NOMO-1 treated with dmso at 0.1 percent for 144 hours (cell line): Measurements from ENCODE around the gene STX8.
"Not testable (repeated sequence)": the region's sequence is repeated elsewhere in the genome, so short reads cannot be mapped to it uniquely, and the experiment has no call there.

Source experiments
- DNase-seq: peaks from one replicate; lab custom pipeline; 2025; ENCODE audit not compliant: unreplicated experiment; lab: John Stamatoyannopoulos, UW

Gene STX8

DNA sequence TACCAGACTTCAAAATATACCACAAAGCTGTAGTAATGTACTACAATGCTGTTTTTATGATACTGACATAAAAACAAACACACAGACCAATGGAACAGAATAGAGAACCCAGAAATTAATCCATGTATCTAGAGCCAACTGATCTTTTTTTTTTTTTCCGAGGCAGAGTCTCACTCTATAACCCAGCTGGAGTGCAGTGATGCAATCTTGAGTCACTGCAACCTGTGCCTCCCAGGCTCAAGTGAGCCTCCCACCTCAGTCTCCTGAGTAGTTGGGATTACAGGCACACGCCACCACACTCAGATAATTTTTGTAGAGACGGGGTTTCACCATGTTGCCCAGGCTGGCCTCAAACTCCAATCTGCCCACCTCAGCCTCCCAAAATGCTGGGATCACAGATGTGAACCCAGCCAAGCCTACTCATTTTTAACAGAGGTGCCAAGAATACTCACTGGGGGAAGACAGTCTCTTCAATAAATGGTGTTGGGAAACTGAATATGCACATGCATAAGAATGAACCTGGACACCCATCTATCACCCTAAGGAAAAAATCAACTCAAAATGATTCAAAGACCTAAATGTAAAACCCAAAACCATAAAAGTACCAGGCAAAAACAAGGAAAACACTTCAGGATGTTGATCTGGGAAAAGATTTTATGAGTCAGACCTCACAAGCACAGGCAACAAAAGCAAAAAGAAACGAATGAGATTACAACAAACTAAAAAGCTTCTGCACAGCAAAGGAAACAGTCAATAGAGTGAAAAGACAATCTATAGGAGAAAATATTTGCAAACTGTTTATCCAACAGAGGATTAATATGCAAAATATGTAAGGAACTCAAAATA, 63.1 kb downstream of the STX8 start:
- no peak for DNase-seq

DNA sequence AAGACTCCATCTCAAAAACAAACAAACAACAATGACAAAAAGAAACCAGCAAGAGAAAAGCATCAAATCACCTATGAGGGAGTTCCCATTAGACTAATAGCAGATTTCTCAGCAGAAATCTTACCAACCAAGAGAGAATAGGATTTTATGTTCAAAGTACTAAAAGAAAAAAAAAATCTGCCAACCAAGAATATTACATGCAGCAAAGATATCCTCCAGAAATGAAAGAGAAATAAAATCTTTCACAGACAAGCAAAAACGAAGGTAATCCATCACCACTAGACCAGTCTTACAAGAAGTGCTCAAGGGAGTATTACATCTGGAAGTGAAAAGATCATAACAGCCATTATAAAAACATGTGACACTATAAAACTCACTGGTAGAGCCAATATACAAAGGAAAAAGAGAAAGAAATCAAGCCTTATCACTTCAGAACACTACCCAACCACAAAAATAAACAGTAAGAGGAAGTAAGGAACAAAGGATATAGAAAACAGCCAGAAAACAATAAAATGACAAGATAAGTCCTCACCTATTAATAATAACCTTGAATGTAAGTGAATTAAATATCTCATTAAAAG, 66.3 kb downstream of the STX8 start:
- no peak for DNase-seq

DNA sequence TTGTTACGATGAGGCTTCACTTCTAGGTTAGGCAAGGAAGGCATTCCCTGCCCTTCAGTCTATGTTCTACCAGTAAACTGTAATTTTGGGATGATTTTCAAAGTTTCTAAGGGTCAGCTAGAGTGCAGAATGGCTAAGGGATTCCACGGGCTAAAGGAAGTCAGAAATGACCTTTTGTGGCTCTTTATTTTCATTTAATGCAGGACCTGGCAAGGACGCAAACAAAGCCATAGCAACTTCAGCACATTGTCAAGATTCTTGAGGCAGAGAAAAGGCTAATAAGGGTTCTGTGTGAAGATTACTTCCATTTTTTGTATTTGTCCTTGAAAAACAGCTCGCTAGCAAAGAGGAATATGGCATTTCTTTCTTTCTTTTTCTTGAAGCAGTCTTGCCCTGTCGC, 76.6 kb downstream of the STX8 start:
- DNase-seq: no peak

- no peak for DNase-seq
These were observed 77.1 kb downstream of the STX8 start for GRCh38 chr17:9498490-9498889.

DNA sequence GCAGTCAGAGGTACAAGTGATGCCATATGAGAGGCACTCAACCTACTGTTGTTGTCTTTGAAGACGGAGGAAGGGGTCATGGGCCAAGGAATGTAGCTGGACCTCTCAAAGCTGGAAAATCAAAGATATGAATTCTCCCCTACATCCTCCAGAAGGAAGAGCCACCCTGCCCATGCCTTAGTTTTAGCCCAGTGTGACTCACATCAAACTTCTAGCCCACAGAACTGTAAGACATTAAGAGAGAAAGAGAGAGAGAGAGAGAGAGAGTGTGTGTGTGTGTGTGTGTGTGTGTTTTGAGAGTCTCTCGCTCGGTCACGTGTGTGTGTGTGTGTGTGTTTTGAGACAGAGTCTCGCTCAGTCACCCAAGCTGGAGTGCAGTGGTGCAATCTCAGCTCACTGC, 87.1 kb downstream of the STX8 start:
- DNase-seq: no peak

DNA sequence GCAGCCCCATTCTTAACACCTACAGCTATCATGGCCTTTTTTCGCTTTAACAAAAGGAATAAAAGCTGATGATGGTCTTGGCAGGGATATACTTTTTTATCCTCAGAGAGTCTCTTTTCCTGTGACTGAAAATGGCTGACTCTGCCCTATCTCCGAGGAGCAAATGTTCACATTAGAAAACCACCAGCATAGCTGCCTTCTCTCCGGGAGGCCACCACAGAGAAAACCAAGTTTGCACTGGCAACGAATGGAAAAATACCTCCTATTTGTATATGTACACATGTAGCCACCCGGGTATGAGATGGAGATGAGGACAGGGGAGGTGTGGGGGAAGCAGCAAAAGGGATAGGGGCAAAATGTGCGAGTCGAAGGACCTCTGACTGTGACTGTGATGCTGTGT, 88.2 kb downstream of the STX8 start:
- no peak for DNase-seq

DNA sequence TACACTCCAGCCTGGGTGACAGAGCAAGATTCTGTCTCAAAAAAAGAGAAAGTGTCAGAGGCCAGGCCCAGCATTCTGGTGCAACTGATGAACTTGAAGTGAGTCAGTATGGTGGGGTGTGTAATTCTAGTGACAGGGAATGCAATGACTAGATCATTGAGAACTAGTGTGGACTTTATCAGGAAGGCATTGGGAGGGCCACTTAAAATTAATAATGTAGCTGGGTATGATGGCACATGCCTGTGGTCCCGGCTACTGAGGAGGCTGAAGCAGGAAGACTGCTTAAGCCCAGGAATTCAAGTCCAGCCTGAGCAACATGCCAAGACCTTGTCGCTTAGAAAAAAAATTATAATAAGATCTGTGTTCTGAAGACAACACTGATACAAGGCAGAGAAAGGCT, 90.8 kb downstream of the STX8 start:
- DNase-seq: no peak

GRCh38 chr17:9479964-9480363, 95.7 kb downstream of the STX8 start:
- DNase-seq: no peak

GRCh38 chr17:9478889-9479288, 96.7 kb downstream of the STX8 start:
- no peak for DNase-seq

DNA sequence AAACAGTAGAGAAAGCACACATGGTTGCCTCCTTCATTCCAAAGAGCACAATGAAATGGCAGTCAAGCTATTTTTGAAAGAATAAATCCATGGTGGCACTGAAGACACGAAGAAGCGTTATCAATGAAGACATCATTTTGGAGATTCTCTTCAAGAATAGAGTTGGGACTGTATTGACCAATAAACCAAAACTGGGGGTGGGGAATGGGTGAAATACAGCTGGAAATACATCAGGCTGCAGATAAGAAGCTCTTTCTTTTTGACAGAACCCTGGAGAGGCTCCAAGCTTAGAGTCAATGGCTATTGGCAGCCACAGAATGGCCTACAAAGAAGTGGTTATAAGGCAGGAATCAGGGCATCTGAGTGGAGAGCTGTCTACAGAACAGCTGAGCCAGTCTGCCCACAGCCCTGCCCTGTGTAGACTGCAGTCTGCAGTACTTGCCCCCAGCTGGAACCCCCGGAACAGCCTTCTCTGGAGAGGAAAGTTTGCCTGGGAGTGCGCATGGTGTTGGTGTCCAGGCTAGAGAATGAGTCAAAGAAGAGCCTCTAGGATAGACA, 100.4 kb downstream of the STX8 start:
- no peak for DNase-seq

GRCh38 chr17:9473711-9474110, 101.9 kb downstream of the STX8 start:
- DNase-seq: no peak

- DNase-seq: no peak
These were observed 103.1 kb downstream of the STX8 start for GRCh38 chr17:9472541-9472940.

DNA sequence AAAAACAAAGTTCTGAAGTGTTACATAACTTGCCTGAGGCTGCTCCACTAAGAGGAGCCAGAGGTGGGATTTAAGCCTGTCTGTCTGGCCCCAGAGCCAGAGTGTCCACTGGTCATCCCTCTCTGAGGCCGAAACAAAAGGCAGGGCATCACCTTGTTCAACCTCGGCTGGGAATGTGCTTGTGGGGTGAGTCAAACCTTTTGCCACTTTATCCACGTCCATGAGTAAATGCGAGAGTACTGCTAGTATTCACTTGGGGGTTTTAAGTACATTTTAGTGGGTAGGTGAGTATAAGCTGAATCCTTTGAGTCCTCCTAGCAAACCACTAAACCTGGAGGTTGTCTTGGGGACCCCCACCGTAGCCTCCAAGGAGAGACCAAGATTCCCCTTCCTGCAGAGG, 103.5 kb downstream of the STX8 start:
- DNase-seq: no peak

DNA sequence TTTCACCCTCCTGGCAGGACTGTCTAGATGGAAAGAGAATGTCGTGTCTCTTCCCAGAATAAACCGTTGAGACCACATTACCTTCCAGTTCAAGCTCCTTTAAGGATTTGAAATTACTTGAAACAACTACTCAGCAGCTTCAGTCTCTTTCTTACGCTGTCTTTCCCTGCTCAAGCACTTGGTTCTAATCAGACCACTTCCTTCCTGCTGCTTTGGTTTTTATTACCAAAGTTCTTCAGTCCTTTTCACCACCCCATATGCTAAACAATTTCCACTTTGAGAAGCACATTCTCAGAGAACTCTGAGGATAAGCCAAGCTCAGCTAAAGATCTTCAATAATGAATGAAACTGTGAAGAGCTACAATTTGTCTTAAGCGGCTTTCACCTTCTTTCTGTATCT, 105.4 kb downstream of the STX8 start:
- peak; percentile 38 for DNase-seq

DNA sequence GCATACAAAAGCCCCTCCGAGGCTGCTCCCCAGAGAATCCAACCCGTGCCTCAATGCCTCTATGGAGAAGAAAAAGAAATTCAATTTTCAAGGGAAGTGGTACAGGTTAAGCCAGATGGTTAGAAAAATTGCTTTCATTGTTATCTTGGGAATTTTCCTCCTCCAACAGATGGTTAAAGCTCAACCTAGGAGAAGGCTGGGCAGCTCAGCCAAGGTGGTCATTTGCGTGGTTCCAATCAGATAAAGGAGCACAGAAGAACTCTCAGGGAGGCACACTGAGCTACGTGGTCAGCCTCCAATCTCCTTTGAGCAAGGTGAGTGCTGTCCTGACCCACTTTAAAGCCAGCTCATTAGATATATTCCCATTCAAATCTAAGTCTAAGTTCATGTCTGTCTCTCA, 106.7 kb downstream of the STX8 start:
- DNase-seq: no peak

GRCh38 chr17:9468532-9468931, 107.1 kb downstream of the STX8 start:
- DNase-seq: no peak

- DNase-seq: no peak
These were observed 108.1 kb downstream of the STX8 start for GRCh38 chr17:9467518-9467917.

GRCh38 chr17:9465210-9465921, 110.3 kb downstream of the STX8 start:
- DNase-seq: no peak

- DNase-seq: no peak
These were observed 118.6 kb downstream of the STX8 start for GRCh38 chr17:9457005-9457404.

DNA sequence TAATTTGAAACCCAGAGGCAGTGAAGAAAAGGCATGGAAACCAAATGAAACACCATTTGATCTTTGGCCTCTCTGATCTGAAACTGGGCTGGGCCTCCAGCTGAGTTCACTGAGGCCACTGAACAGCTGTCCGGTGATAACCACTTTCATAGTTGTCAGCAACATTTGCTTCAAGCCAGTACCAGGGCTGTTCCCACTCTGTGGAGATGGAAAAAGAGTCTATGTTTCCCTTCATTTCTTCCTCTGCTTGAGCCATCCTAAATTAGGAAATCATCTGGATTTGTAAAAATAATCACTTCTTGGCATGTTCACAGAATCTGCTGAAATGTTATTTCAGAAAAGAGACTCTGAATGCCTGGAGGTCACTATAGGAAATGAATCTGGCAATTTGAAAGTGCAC, 119.3 kb downstream of the STX8 start:
- no peak for DNase-seq

GRCh38 chr17:9451934-9452333, 123.7 kb downstream of the STX8 start:
- DNase-seq: no peak

DNA sequence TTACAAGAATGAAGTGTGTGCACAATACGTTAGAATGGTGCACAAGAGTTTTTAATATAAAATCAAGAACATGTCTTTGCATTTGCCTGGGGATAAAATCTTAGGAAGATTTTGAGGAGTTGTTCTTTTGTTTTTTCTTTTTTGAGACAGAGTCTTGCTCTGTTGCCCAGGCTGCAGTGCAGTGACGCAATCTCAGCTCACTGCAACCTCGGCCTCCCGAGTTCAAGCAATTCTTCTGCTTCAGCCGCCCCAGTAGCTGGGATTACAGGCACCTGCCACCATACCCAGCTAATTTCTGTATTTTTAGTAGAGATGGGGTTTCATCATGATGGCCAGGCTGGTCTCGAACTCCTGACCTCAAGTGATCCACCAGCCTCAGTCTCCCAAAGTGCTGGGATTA, 128.3 kb downstream of the STX8 start:
- DNase-seq: not testable (repeated sequence)
